Measurements from ENCODE around the gene SCAF8.

The SCAF8 gene

DNA sequence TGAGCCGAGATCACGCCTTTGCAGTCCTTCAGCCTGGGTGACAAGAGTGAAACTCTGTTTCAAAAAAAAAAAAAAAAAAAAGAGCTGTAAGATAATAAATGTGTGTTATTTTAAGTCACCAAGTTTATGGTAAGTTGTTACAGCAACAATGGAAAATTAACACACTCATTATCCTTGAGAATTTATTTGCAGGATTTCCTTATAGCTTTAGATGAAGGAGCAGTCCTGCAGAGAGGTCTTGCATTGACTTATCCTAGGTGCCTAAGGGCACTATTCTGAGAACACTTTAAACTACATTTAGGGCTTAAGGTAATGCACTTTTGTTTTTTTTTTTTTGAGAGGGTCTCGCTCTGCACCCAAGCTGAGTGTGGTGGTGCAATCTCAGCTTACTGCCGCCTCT is 13.8 kb upstream of the SCAF8 start:
- no peaks in the 10 kb centered on the region for H3K27me3 ChIP-seq (ENCODE audit: insufficient read depth, low read length)

DNA sequence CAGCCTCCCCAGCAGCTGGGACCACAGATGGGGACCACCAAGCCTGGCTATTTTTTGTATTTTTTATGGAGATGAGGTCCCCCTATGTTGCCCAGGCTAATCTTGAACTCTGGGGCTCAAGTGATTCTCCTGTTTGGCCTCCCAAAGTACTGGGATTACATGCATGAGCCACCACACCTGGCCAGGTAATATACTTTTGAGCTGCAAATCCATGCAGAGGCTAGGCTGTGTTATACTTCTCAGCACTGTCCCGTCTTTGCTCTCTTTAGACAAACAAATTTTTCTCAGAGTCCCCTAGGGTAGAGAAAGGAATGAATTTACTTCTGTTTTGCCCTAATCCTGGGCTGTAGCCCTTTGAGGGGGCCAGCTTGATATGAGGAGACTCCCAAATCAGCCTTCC is 13.4 kb upstream of the SCAF8 start:
- Histone ChIP-seq H3K4me3 (ENCODE audit: low read length) (no peak overlapping the region), H3K36me3 (ENCODE audit: insufficient read depth, low read length) (no peaks in the 10 kb centered on the region), H3K4me1 (ENCODE audit: insufficient read depth, low read length) (no peaks in the 10 kb centered on the region), H2AFZ (ENCODE audit: low read depth, low read length) (no peak overlapping the region), H3K27me3 (ENCODE audit: insufficient read depth, low read length) (no peaks in the 10 kb centered on the region), H3K9me3 (ENCODE audit: low read length) (no peaks in the 10 kb centered on the region)

More for the DNA sequence above, 13.8 kb upstream of the SCAF8 start:
- Histone ChIP-seq H3K36me3 (ENCODE audit: insufficient read depth, low read length) (no peaks in the 10 kb centered on the region), H3K4me1 (ENCODE audit: insufficient read depth, low read length) (no peaks in the 10 kb centered on the region), H3K4me3 (ENCODE audit: low read length) (no peak overlapping the region), H2AFZ (ENCODE audit: low read depth, low read length) (no peak overlapping the region), H3K9me3 (ENCODE audit: low read length) (no peaks in the 10 kb centered on the region)

DNA sequence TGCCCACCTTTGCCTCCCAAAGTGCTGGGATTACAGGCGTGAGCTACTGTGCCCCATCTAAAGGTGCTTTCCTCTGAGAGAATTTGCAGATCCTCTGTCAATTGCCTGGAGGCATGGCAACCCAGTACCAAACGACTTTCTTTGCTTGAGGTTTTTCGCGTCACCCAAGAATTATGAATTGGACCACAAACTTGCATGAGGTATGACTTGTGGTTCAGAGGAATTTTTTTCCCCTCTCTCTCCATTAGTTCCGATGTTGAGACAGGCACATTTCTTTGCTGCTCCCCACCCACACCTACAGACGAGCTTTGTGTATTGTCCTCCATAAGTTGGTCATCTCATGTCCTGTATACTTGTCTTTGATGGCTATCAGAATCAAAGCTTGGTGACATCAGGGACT is 11.8 kb upstream of the SCAF8 start:
- H3K36me3 ChIP-seq (ENCODE audit: insufficient read depth, low read length) = no peaks in the 10 kb centered on the region
- no peak overlapping the region for H3K4me3 ChIP-seq (ENCODE audit: low read length)
- no peaks in the 10 kb centered on the region for H3K9me3 ChIP-seq (ENCODE audit: low read length)

GRCh38 chr6:154726887-154727286 is 6.3 kb upstream of the SCAF8 start:
- Histone ChIP-seq H3K4me1 (ENCODE audit: insufficient read depth, low read length) (peaks cover 3% of the 10 kb centered on the region), H3K9me3 (ENCODE audit: low read length) (no peaks in the 10 kb centered on the region), H2AFZ (ENCODE audit: low read depth, low read length) (no peak overlapping the region), H3K4me3 (ENCODE audit: low read length) (no peak overlapping the region), H3K36me3 (ENCODE audit: insufficient read depth, low read length) (no peaks in the 10 kb centered on the region), H3K27me3 (ENCODE audit: insufficient read depth, low read length) (no peaks in the 10 kb centered on the region)

More for the DNA sequence above, 11.8 kb upstream of the SCAF8 start:
- Histone ChIP-seq H3K4me1 (ENCODE audit: insufficient read depth, low read length) (no peaks in the 10 kb centered on the region), H2AFZ (ENCODE audit: low read depth, low read length) (no peak overlapping the region), H3K27me3 (ENCODE audit: insufficient read depth, low read length) (no peaks in the 10 kb centered on the region)

DNA sequence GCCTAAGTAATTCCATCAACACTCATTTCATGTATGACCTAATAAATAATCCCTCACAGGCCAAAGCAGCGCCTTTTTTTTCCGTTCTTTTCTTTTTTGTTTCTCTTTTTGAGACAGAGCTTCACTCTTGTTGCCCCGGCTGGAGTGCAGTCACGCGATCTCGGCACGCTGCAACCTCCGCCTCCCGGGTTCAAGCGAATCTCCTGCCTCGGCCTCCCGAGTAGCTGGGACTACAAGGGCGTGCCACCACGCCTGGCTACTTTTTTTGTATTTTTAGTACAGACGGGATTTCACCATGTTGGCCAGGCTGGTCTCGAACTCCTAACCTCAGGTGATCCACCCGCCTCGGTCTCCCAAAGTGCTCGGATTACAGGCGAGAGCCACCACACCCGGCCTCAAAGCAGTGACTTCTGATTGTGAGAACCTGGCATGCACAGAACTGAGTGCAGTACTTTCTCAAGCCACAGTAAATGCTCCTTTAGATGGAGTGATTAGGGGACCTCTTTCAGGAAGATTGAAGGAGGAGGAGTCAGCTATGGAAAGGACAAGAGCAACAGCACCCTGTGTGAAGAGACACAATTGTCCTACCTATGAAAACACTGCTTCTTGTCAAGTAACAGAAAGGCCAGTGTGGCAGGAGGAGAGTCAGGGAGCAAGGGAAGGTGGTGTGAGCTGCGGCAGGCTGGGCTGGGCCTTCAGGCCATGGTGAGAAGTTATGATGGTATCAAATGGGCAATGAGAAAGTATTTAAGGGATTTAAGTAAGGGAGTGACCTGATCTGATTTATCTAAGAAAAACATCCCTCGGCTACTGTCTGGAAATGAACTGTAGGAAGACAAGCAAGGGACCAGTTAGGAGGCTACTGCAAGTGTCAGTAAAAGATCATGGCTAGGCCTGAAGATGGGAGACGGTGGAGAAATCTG is 1.7 kb upstream of the SCAF8 start:
- H3K9me3 ChIP-seq (ENCODE audit: low read length) = no peaks in the 10 kb centered on the region
- H3K36me3 ChIP-seq (ENCODE audit: insufficient read depth, low read length) = no peaks in the 10 kb centered on the region
- no peak overlapping the region for H3K4me3 ChIP-seq (ENCODE audit: low read length)
- no peaks in the 10 kb centered on the region for H3K27me3 ChIP-seq (ENCODE audit: insufficient read depth, low read length)
- H2AFZ ChIP-seq (ENCODE audit: low read depth, low read length) = no peak overlapping the region
- H3K4me1 ChIP-seq (ENCODE audit: insufficient read depth, low read length) = peaks cover 21% of the 10 kb centered on the region

- Histone ChIP-seq H3K27me3 (ENCODE audit: insufficient read depth, low read length) (no peaks in the 10 kb centered on the region), H3K9me3 (ENCODE audit: low read length) (no peaks in the 10 kb centered on the region), H2AFZ (ENCODE audit: low read depth, low read length) (peak overlapping the region; percentile 95), H3K4me1 (ENCODE audit: insufficient read depth, low read length) (peaks cover 27% of the 10 kb centered on the region), H3K4me3 (ENCODE audit: low read length) (peak overlapping the region; percentile 62), H3K36me3 (ENCODE audit: insufficient read depth, low read length) (peaks cover 7% of the 10 kb centered on the region)
Measured at GRCh38 chr6:154732538-154733182, 556 bp upstream of the SCAF8 start.

- no peaks in the 10 kb centered on the region for H3K9me3 ChIP-seq (ENCODE audit: low read length)
Measured at GRCh38 chr6:154733626-154734382, 588 bp downstream of the SCAF8 start.

DNA sequence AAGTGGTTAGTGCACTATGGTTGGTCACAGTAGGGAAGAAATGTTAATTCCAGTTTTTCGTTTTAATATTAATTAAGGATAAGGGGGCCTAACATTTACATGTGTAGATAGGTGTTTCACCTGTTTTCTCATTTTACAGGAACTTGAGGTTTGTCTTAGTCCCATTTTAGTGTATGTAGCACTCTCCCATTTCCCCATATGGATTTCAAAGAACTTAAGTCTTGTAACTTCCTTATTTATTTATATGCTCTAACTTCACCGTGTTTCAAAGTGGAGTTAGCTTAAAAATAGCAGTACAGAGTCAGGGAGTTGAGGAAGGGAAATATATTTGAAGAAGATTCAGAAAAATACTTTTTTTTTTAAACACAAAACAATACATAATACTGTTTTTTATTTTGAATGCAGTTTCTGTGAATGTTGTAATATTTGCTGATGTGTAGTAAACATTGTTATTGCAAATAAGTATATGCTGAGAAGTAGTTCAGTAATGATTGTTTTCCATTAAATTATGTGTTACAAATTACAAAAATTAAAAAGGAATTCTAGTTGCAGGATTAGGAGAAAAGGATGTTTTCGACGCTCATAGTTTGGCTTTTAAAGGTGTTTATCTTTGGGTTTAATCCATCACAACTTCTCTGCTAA is 3.5 kb downstream of the SCAF8 start:
- Histone ChIP-seq H3K9me3 (ENCODE audit: low read length) (no peaks in the 10 kb centered on the region), H3K27me3 (ENCODE audit: insufficient read depth, low read length) (no peaks in the 10 kb centered on the region), H3K36me3 (ENCODE audit: insufficient read depth, low read length) (peaks cover 18% of the 10 kb centered on the region), H3K4me3 (ENCODE audit: low read length) (no peak overlapping the region), H2AFZ (ENCODE audit: low read depth, low read length) (no peak overlapping the region), H3K4me1 (ENCODE audit: insufficient read depth, low read length) (peaks cover 45% of the 10 kb centered on the region)

More at GRCh38 chr6:154733626-154734382, 588 bp downstream of the SCAF8 start:
- H3K4me1 ChIP-seq (ENCODE audit: insufficient read depth, low read length) = peaks cover 38% of the 10 kb centered on the region
- H3K4me3 ChIP-seq (ENCODE audit: low read length) = peak overlapping the region; percentile 62
- H3K27me3 ChIP-seq (ENCODE audit: insufficient read depth, low read length) = no peaks in the 10 kb centered on the region
- peaks cover 8% of the 10 kb centered on the region for H3K36me3 ChIP-seq (ENCODE audit: insufficient read depth, low read length)
- peak overlapping the region; percentile 54 for H2AFZ ChIP-seq (ENCODE audit: low read depth, low read length)

GRCh38 chr6:154737424-154737823 is 4.2 kb downstream of the SCAF8 start:
- no peak overlapping the region for H2AFZ ChIP-seq (ENCODE audit: low read depth, low read length)
- H3K36me3 ChIP-seq (ENCODE audit: insufficient read depth, low read length) = peaks cover 21% of the 10 kb centered on the region
- H3K4me1 ChIP-seq (ENCODE audit: insufficient read depth, low read length) = peaks cover 42% of the 10 kb centered on the region
- no peaks in the 10 kb centered on the region for H3K9me3 ChIP-seq (ENCODE audit: low read length)
- no peak overlapping the region for H3K4me3 ChIP-seq (ENCODE audit: low read length)
- H3K27me3 ChIP-seq (ENCODE audit: insufficient read depth, low read length) = no peaks in the 10 kb centered on the region

GRCh38 chr6:154738551-154738961 is 5.3 kb downstream of the SCAF8 start:
- no peak overlapping the region for H3K4me3 ChIP-seq (ENCODE audit: low read length)
- peaks cover 21% of the 10 kb centered on the region for H3K36me3 ChIP-seq (ENCODE audit: insufficient read depth, low read length)
- H3K9me3 ChIP-seq (ENCODE audit: low read length) = no peaks in the 10 kb centered on the region
- H2AFZ ChIP-seq (ENCODE audit: low read depth, low read length) = no peak overlapping the region
- H3K27me3 ChIP-seq (ENCODE audit: insufficient read depth, low read length) = no peaks in the 10 kb centered on the region
- peaks cover 43% of the 10 kb centered on the region for H3K4me1 ChIP-seq (ENCODE audit: insufficient read depth, low read length)

- no peaks in the 10 kb centered on the region for H3K9me3 ChIP-seq (ENCODE audit: low read length)
- H3K27me3 ChIP-seq (ENCODE audit: insufficient read depth, low read length) = no peaks in the 10 kb centered on the region
- H2AFZ ChIP-seq (ENCODE audit: low read depth, low read length) = no peak overlapping the region
Measured at GRCh38 chr6:154740658-154741057, 7.4 kb downstream of the SCAF8 start.

GRCh38 chr6:154742891-154743290 is 9.7 kb downstream of the SCAF8 start:
- Histone ChIP-seq H3K27me3 (ENCODE audit: insufficient read depth, low read length) (no peaks in the 10 kb centered on the region), H3K36me3 (ENCODE audit: insufficient read depth, low read length) (peaks cover 16% of the 10 kb centered on the region), H3K4me3 (ENCODE audit: low read length) (no peak overlapping the region), H2AFZ (ENCODE audit: low read depth, low read length) (no peak overlapping the region), H3K9me3 (ENCODE audit: low read length) (no peaks in the 10 kb centered on the region), H3K4me1 (ENCODE audit: insufficient read depth, low read length) (peaks cover 27% of the 10 kb centered on the region)

More at GRCh38 chr6:154740658-154741057, 7.4 kb downstream of the SCAF8 start:
- Histone ChIP-seq H3K4me3 (ENCODE audit: low read length) (no peak overlapping the region), H3K36me3 (ENCODE audit: insufficient read depth, low read length) (peaks cover 21% of the 10 kb centered on the region), H3K4me1 (ENCODE audit: insufficient read depth, low read length) (peaks cover 39% of the 10 kb centered on the region)

All from neuron (in vitro differentiated cells).